Mesendoderm (in vitro differentiated cells): Measurements from ENCODE around the gene SSTR1.

Source experiments
- DNase-seq: peaks from one replicate; pipeline ENCODE4 v3.0.0; 2013
- H2AK5ac ChIP-seq: 2 replicates; pipeline ENCODE4 v1.6.1; 2013; ENCODE audit warnings: low read length, inconsistent platforms
- H2BK120ac ChIP-seq: 2 replicates; pipeline ENCODE4 v1.6.1; 2013; ENCODE audit warnings: low read depth, mild to moderate bottlenecking, low read length, moderate library complexity, mixed read lengths
- H2BK15ac ChIP-seq: replicated peaks from 2 replicates; pipeline ENCODE4 v1.6.1; 2013; ENCODE audit warnings: low read depth, mild to moderate bottlenecking, moderate library complexity
- H2BK5ac ChIP-seq: 2 replicates; pipeline ENCODE4 v1.6.1; 2013; ENCODE audit warnings: low read length, inconsistent platforms
- H3K18ac ChIP-seq: 2 replicates; pipeline ENCODE4 v1.6.1; 2013; ENCODE audit warnings: mild to moderate bottlenecking, low read length, mixed read lengths
- H3K23ac ChIP-seq: one replicate; pipeline ENCODE4 v1.6.1; 2013; ENCODE audit warnings: low read length
- H3K27ac ChIP-seq: 2 replicates; pipeline ENCODE4 v1.5.1; 2013; ENCODE audit warnings: low read depth, mild to moderate bottlenecking, inconsistent platforms, low read length, moderate library complexity
- H3K27me3 ChIP-seq: 2 replicates; pipeline ENCODE4 v1.6.1; 2013; ENCODE audit warnings: low read length, control low read depth, mild to moderate bottlenecking, inconsistent platforms; ENCODE audit not compliant: insufficient read depth, poor library complexity
- H3K36me3 ChIP-seq: 2 replicates; pipeline ENCODE4 v1.6.1; 2013; ENCODE audit warnings: low read length, inconsistent platforms; ENCODE audit not compliant: control insufficient read depth, insufficient read depth
- H3K4ac ChIP-seq: one replicate; pipeline ENCODE4 v1.6.1; 2013; ENCODE audit warnings: low read depth, mild to moderate bottlenecking, low read length, moderate library complexity
- H3K4me1 ChIP-seq: 2 replicates; pipeline ENCODE4 v1.6.1; 2013; ENCODE audit warnings: low read depth, low read length, inconsistent platforms; ENCODE audit not compliant: control insufficient read depth
- H3K4me2 ChIP-seq: 2 replicates; pipeline ENCODE4 v1.6.1; 2013; ENCODE audit warnings: low read length
- H3K4me3 ChIP-seq: 2 replicates; pipeline ENCODE4 v1.5.1; 2013; ENCODE audit warnings: mild to moderate bottlenecking, low read length
- H3K56ac ChIP-seq: one replicate; pipeline ENCODE4 v1.6.1; 2013; ENCODE audit warnings: low read length
- H3K79me1 ChIP-seq: 2 replicates; pipeline ENCODE4 v1.6.1; 2013; ENCODE audit warnings: low read length, inconsistent platforms
- H3K79me2 ChIP-seq: 2 replicates; pipeline ENCODE4 v1.6.1; 2013; ENCODE audit warnings: mild to moderate bottlenecking, low read length; ENCODE audit not compliant: control insufficient read depth, insufficient read depth
- H3K9ac ChIP-seq: 2 replicates; pipeline ENCODE4 v1.6.1; 2013; ENCODE audit warnings: low read length, inconsistent platforms
- H4K5ac ChIP-seq: one replicate; pipeline ENCODE4 v1.6.1; 2013; ENCODE audit warnings: low read length
- H4K8ac ChIP-seq: one replicate; pipeline ENCODE4 v1.6.1; 2013; ENCODE audit warnings: low read depth, mild to moderate bottlenecking, control low read depth, low read length, moderate library complexity
- WGBS: extraction: QIAGEN DNeasy Blood & Tissue Kit; methylation state at CpG from one replicate; pipeline ENCODE4 v1.1.7; 2013; ENCODE audit warnings: low lambda C conversion rate, missing lambda C conversion rate; ENCODE audit not compliant: insufficient coverage; ENCODE audit errors: extremely low coverage; 5-methylcytosine and 5-hydroxymethylcytosine counted together

SSTR1 gene

GRCh38 chr14:38226366-38226765 is 18.7 kb downstream of the SSTR1 start:
- no peaks in the 10 kb centered on the region for H3K4me1 ChIP-seq
- no peak overlapping the region for H2BK5ac ChIP-seq
- H4K5ac ChIP-seq = no peak overlapping the region
- no peak overlapping the region for H2BK15ac ChIP-seq
- no peak overlapping the region for H3K4me3 ChIP-seq
- H3K9ac ChIP-seq = no peak overlapping the region
- H3K36me3 ChIP-seq = no peaks in the 10 kb centered on the region
- no peaks in the 10 kb centered on the region for H3K79me2 ChIP-seq
- no peak overlapping the region for H3K4me2 ChIP-seq
- H3K56ac ChIP-seq = no peak overlapping the region
- no peak overlapping the region for H3K4ac ChIP-seq
- no peaks in the 10 kb centered on the region for H3K79me1 ChIP-seq
- H3K27me3 ChIP-seq = no peaks in the 10 kb centered on the region
- H3K18ac ChIP-seq = no peak overlapping the region
- no peak overlapping the region for H2AK5ac ChIP-seq
- WGBS = no CpG with 5 or more reads among the region's 3 CpGs
- no peak overlapping the region for H3K23ac ChIP-seq
- no peak overlapping the region for H4K8ac ChIP-seq
- H2BK120ac ChIP-seq = no peak overlapping the region
- no peak overlapping the region for H3K27ac ChIP-seq
- no peak for DNase-seq

GRCh38 chr14:38233218-38233617 is 25.5 kb downstream of the SSTR1 start:
- Histone ChIP-seq H3K27ac (no peak overlapping the region), H2BK15ac (no peak overlapping the region), H3K23ac (no peak overlapping the region), H2BK120ac (no peak overlapping the region), H3K4me1 (no peaks in the 10 kb centered on the region), H3K79me2 (no peaks in the 10 kb centered on the region), H3K79me1 (no peaks in the 10 kb centered on the region), H2AK5ac (no peak overlapping the region), H3K9ac (no peak overlapping the region), H2BK5ac (no peak overlapping the region), H3K27me3 (no peaks in the 10 kb centered on the region), H4K8ac (no peak overlapping the region), H3K4me2 (no peak overlapping the region), H3K56ac (no peak overlapping the region), H3K36me3 (no peaks in the 10 kb centered on the region), H4K5ac (no peak overlapping the region), H3K18ac (no peak overlapping the region), H3K4ac (no peak overlapping the region), H3K4me3 (no peak overlapping the region)
- no peak for DNase-seq
- WGBS = no CpG with 5 or more reads among the region's 5 CpGs

DNA sequence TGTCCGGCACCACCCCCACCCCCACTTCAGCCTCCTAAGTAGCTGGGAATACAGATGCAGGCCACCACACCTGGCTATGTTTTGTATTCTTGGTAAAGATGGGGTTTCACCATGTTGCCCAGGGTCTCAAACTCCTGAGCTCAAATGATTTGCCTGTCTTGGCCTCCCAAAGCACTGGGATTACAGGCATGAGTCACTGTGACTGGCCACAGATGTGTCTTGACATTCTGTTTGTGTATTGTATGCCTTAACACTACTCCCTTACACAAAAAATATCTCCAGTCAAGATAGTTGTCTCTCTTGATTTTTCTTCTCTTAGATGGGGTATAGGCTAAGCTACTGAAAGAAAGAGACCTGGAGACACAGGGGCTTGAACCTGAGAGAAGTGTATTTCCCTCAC is 30.6 kb downstream of the SSTR1 start:
- Histone ChIP-seq H3K4me3 (no peak overlapping the region), H2BK5ac (no peak overlapping the region), H2BK120ac (no peak overlapping the region), H3K4ac (no peak overlapping the region), H3K56ac (no peak overlapping the region), H3K4me2 (no peak overlapping the region), H3K23ac (no peak overlapping the region), H3K79me2 (no peaks in the 10 kb centered on the region), H3K9ac (no peak overlapping the region), H3K27ac (no peak overlapping the region), H3K36me3 (no peaks in the 10 kb centered on the region), H3K27me3 (no peaks in the 10 kb centered on the region), H3K79me1 (no peaks in the 10 kb centered on the region), H4K5ac (no peak overlapping the region), H3K4me1 (no peaks in the 10 kb centered on the region), H2AK5ac (no peak overlapping the region), H4K8ac (no peak overlapping the region), H3K18ac (no peak overlapping the region), H2BK15ac (no peak overlapping the region)
- WGBS = no CpG with 5 or more reads among the region's 1 CpG
- DNase-seq = no peak

DNA sequence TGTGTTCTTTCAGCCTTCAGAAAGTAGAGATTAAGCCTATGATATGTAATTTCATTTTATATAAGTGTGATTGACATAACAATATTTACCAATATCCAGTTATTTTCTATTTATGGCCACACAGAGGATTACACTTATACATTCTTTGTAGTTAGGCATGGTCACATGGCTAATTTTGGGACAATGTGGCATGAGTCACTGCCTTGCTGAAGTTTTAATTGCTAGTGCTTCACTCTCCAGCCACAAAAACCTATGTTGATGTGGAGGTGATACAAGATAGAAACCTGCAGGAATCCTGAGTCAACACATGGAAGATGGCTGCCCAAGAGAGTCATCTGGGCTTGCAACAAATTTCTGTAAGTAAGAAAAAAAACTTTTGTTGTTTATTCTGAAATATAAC is 31.2 kb downstream of the SSTR1 start:
- Histone ChIP-seq H3K4me1 (no peaks in the 10 kb centered on the region), H3K4me2 (no peak overlapping the region), H2AK5ac (no peak overlapping the region), H2BK5ac (no peak overlapping the region), H3K4ac (no peak overlapping the region), H3K4me3 (no peak overlapping the region), H2BK120ac (no peak overlapping the region), H3K79me2 (no peaks in the 10 kb centered on the region), H3K18ac (no peak overlapping the region), H3K79me1 (no peaks in the 10 kb centered on the region), H3K27ac (no peak overlapping the region), H3K36me3 (no peaks in the 10 kb centered on the region), H2BK15ac (no peak overlapping the region), H3K23ac (no peak overlapping the region), H4K8ac (no peak overlapping the region), H3K9ac (no peak overlapping the region), H3K56ac (no peak overlapping the region), H4K5ac (no peak overlapping the region), H3K27me3 (no peaks in the 10 kb centered on the region)
- DNase-seq = no peak

GRCh38 chr14:38243696-38244240 is 36.1 kb downstream of the SSTR1 start:
- no peak overlapping the region for H2BK120ac ChIP-seq
- H3K4ac ChIP-seq = no peak overlapping the region
- no peaks in the 10 kb centered on the region for H3K36me3 ChIP-seq
- no peaks in the 10 kb centered on the region for H3K79me2 ChIP-seq
- WGBS = no CpG with 5 or more reads among the region's 1 CpG
- H3K4me1 ChIP-seq = no peaks in the 10 kb centered on the region
- no peak overlapping the region for H4K8ac ChIP-seq
- H2AK5ac ChIP-seq = no peak overlapping the region
- no peak overlapping the region for H2BK15ac ChIP-seq
- no peak overlapping the region for H4K5ac ChIP-seq
- no peak overlapping the region for H3K9ac ChIP-seq
- H3K18ac ChIP-seq = no peak overlapping the region
- H3K79me1 ChIP-seq = no peaks in the 10 kb centered on the region
- H3K56ac ChIP-seq = no peak overlapping the region
- no peak for DNase-seq
- no peak overlapping the region for H3K27ac ChIP-seq
- no peak overlapping the region for H2BK5ac ChIP-seq
- no peak overlapping the region for H3K23ac ChIP-seq
- H3K4me3 ChIP-seq = no peak overlapping the region
- no peaks in the 10 kb centered on the region for H3K27me3 ChIP-seq
- no peak overlapping the region for H3K4me2 ChIP-seq

DNA sequence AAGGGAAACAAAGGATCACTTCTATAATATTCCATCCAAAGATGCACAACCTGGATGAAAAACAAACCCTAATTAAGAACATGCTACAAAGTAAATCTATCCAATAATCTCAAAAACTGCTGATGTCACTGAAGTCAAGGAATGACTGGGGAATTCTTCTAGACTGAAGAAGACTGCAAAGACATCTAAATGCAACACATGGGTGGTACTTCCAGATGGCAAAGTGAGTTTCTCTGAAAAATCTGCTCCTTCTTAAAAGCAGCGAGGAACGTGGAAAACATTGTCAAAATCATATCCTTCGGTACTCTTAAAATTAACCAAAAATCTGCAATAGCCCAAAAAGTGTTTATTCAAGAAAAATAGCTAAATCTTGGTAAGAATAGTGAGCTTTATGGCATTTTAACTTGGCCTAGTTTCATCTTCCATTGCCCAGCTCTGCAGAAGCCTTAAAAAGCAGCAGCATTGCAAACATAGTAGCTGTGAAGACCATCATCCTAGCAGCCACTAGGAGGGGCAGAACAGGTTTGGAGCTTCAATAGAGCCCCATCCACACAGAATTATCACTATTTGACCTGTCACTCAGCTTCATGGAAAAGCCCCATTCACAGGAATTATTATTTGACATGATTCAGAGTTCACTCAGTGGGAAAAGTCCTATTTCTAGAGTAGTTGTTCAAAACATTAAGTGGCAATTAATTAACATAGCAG is 40.8 kb downstream of the SSTR1 start:
- Histone ChIP-seq H2BK120ac (no peak overlapping the region), H2BK15ac (no peak overlapping the region), H3K27me3 (peaks cover under 1% of the 10 kb centered on the region), H3K9ac (no peak overlapping the region), H3K79me1 (no peaks in the 10 kb centered on the region), H3K4me3 (no peak overlapping the region), H3K27ac (no peak overlapping the region), H3K18ac (no peak overlapping the region), H2AK5ac (no peak overlapping the region), H4K5ac (no peak overlapping the region), H3K36me3 (no peaks in the 10 kb centered on the region), H3K4me1 (no peaks in the 10 kb centered on the region), H3K79me2 (no peaks in the 10 kb centered on the region), H3K4me2 (no peak overlapping the region), H3K56ac (no peak overlapping the region), H4K8ac (no peak overlapping the region), H2BK5ac (no peak overlapping the region), H3K23ac (no peak overlapping the region), H3K4ac (no peak overlapping the region)
- no CpG with 5 or more reads among the region's 3 CpGs for WGBS
- DNase-seq = peak; percentile 45
